A673 (cell line): ENCODE results near the gene NPC1L1. TPM values are rescaled to one million over a fixed set of nuclear protein-coding genes. Genes with fewer than 3 reads are reported as not detected.

Experiments
- BruUV-seq: library from RNA; stranded (reverse); fragments of 400-500 nt; replicated peaks from 2 replicates; lab custom pipeline; 2021; lab: Mats Ljungman, UMichigan
- CTCF ChIA-PET: fragments of 300-600 bp; sonication (Branson Sonifier 250); formaldehyde crosslinking; loops from one replicate; lab custom pipeline; 2022; ENCODE audit warnings: antibody characterized with exemption; lab: Charles Lee
- POLR2A ChIA-PET: fragments of 300-600 bp; sonication (Branson Sonifier 250); formaldehyde crosslinking; loops from one replicate; lab custom pipeline; 2022; ENCODE audit warnings: antibody characterized with exemption; ENCODE audit not compliant: low non-redundant PET; lab: Charles Lee
- DNase-seq: peaks from one replicate; pipeline ENCODE4 v3.0.0-alpha.2; 2015; ENCODE audit warnings: low spot score
- H3K27ac ChIP-seq: fragments of 200-600 bp; sonication (generic); 2 replicates; pipeline ENCODE4 v1.5.1; 2016; ENCODE audit warnings: mixed run types, low read depth, mild to moderate bottlenecking, mixed read lengths, antibody characterized with exemption, low read length; ENCODE audit not compliant: poor library complexity, severe bottlenecking
- H3K27me3 ChIP-seq: fragments of 200-600 bp; sonication (generic); replicated peaks from 2 replicates; pipeline ENCODE4 v1.6.1; 2017; ENCODE audit warnings: mixed run types, low read depth, mild to moderate bottlenecking, mixed read lengths, antibody characterized with exemption, low read length; ENCODE audit not compliant: insufficient read depth, poor library complexity
- H3K36me3 ChIP-seq: fragments of 200-600 bp; sonication (generic); 2 replicates; pipeline ENCODE4 v1.6.1; 2016; ENCODE audit warnings: mixed run types, mild to moderate bottlenecking, mixed read lengths, antibody characterized with exemption, low read length; ENCODE audit not compliant: insufficient read depth, poor library complexity, severe bottlenecking
- H3K4me1 ChIP-seq: fragments of 200-600 bp; sonication (generic); 2 replicates; pipeline ENCODE4 v1.6.1; 2017; ENCODE audit warnings: mixed run types, mild to moderate bottlenecking, mixed read lengths, antibody characterized with exemption, low read length; ENCODE audit not compliant: insufficient read depth, poor library complexity, severe bottlenecking
- H3K4me3 ChIP-seq: fragments of 200-600 bp; sonication (generic); 2 replicates; pipeline ENCODE4 v1.5.1; 2016; ENCODE audit warnings: low read depth, mixed run types, mild to moderate bottlenecking, mixed read lengths, low read length; ENCODE audit not compliant: poor library complexity, severe bottlenecking
- H3K9me3 ChIP-seq: fragments of 200-600 bp; sonication (generic); 2 replicates; pipeline ENCODE4 v1.6.1; 2016; ENCODE audit warnings: mixed run types, low read depth, mild to moderate bottlenecking, mixed read lengths, antibody characterized with exemption, low read length; ENCODE audit not compliant: poor library complexity, severe bottlenecking
- CTCF ChIP-seq: fragments of 300-800, 200-600 bp; sonication (generic); conservative IDR thresholded peaks from 2 replicates; pipeline ENCODE4 v1.5.1; 2017; ENCODE audit warnings: low read depth, mild to moderate bottlenecking, antibody characterized with exemption, low read length, moderate library complexity, mixed read lengths
- EZH2 ChIP-seq: fragments of 200-600 bp; sonication (generic); IDR thresholded peaks from 2 replicates; pipeline ENCODE4 v1.6.1; 2017; ENCODE audit warnings: borderline replicate concordance, low read depth, mild to moderate bottlenecking, mixed read lengths, antibody characterized with exemption, low read length; ENCODE audit not compliant: poor library complexity, severe bottlenecking
- intact Hi-C: fragments of 100-400 bp; cut with micrococcal nuclease; formaldehyde crosslinking; loops from one replicate; pipeline ENCODE4 v1.10.0; 2022; ENCODE audit not compliant: unreplicated experiment
- total RNA-seq: library from RNA; stranded (reverse); gene quantifications from 2 replicates; pipeline ENCODE4 v1.2.3, GENCODE V29; 2021

Gene NPC1L1
- total RNA-seq, 1 experiment from 2014 or later, result not detected

- DNase-seq, result peak; percentile 67
- POLR2A ChIA-PET, result no interaction called here
- intact Hi-C loops, result loop anchor here (1.0 to 2.0 kb wide), 3 partner anchors 259 to 548 kb away; no protein-coding TSS in a partner anchor
- Histone ChIP-seq H3K27me3 (no peaks in the 10 kb centered on the region), H3K4me3 (no peak overlapping the region), H3K9me3 (no peaks in the 10 kb centered on the region), H3K27ac (no peak overlapping the region), H3K4me1 (no peaks in the 10 kb centered on the region), H3K36me3 (no peaks in the 10 kb centered on the region)
- BruUV-seq, result no TSS peak
- CTCF ChIA-PET, result interaction anchor here (0.6 to 0.7 kb wide), 2 partner anchors 21 to 806 kb away, joined by 3 to 4 read pairs; no protein-coding TSS in a partner anchor
- peak; percentile 67 for TF ChIP-seq CTCF
- no peak for TF ChIP-seq EZH2
These were observed 46.9 kb upstream of the NPC1L1 start for GRCh38 chr7:44587843-44588711.

- Histone ChIP-seq H3K4me1 (peaks cover 6% of the 10 kb centered on the region), H3K27me3 (no peaks in the 10 kb centered on the region), H3K9me3 (no peaks in the 10 kb centered on the region), H3K4me3 (peak overlapping the region; percentile 88), H3K36me3 (peaks cover 24% of the 10 kb centered on the region), H3K27ac (peak overlapping the region; percentile 83)
- TSS peak; percentile 74 for BruUV-seq
- DNase-seq, result no peak
- intact Hi-C loops, result loop anchor here (2.0 to 5.0 kb wide), 2 partner anchors 23 to 214 kb away; partner anchors contain the start of genes OGDH and PPIA
- ChIA-PET CTCF (no interaction called here), POLR2A (no interaction called here)
- TF ChIP-seq EZH2 (no peak), CTCF (no peak)
These were observed 42.2 kb upstream of the NPC1L1 start for GRCh38 chr7:44583146-44583865.

- no TSS peak for BruUV-seq
These were observed 40.9 kb upstream of the NPC1L1 start, which contains the start of gene TMED4 for GRCh38 chr7:44581879-44582603. Gene TMED4 (minus strand): TSS chr7:44582231. CDS start chr7:44582206, 25 bp downstream.

More at GRCh38 chr7:44581879-44582603, 40.9 kb upstream of the NPC1L1 start, which contains the start of gene TMED4:
- H3K4me3 ChIP-seq, result peak within 1 kb of the TSS; percentile 88
- ChIA-PET CTCF (no interaction called here), POLR2A (no interaction called here)
- DNase-seq, result peak; percentile 99
- no peak for TF ChIP-seq CTCF
- no peak for TF ChIP-seq EZH2
- H3K36me3 ChIP-seq, result peaks cover 30% of the 10 kb centered on the region
- H3K9me3 ChIP-seq, result no peaks in the 10 kb centered on the region
- peak within 1 kb of the TSS; percentile 92 for H3K27ac ChIP-seq
- intact Hi-C loops, result loop anchor here (2.0 to 5.0 kb wide), 2 partner anchors 25 to 215 kb away; partner anchors contain the start of genes OGDH and PPIA
- no peaks in the 10 kb centered on the region for H3K27me3 ChIP-seq
- peaks cover 6% of the 10 kb centered on the region for H3K4me1 ChIP-seq
